ENCODE measurements around the gene PIH1D1. TPM values are rescaled to one million over a fixed set of nuclear protein-coding genes. Genes with fewer than 3 reads are reported as not detected.

The PIH1D1 gene
- total RNA-seq, 2 donors from 2014 or later = 60.2 to 95.4 TPM

DNA sequence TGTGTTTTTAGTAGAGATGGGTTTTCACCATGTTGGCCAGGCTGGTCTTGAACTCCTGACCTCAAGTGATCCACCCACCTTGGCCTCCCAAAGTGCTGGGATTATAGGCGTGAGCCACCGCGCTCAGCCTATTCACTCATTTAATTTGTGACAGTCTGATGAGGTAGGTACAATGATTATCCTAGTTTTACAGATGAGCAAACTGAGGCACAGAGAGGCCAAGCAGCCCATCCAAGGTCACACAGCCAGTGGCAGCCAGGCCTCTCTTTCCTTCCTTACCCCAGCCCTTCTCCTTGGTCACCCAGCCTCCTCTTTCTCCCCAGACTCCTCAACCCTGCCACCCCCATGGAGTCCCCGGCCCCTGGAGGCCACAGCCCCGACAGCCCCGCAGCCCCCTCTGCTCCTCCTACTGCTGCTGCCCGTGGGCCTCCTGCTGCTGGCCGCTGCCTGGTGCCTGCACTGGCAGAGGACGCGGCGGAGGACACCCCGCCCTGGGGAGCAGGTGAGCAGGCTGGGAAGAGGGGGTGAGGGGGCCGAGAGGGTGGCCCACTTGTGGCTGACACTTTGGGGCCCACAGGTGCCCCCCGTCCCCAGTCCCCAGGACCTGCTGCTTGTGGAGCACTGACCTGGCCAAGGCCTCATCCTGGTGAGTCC lies 28.5 kb upstream of the PIH1D1 start:
- ATAC-seq (ENCODE audit: insufficient number of reproducible peaks, low FRiP score, low read depth) = no peak
- DNase-seq (ENCODE audit: low spot score) = no peak

DNA sequence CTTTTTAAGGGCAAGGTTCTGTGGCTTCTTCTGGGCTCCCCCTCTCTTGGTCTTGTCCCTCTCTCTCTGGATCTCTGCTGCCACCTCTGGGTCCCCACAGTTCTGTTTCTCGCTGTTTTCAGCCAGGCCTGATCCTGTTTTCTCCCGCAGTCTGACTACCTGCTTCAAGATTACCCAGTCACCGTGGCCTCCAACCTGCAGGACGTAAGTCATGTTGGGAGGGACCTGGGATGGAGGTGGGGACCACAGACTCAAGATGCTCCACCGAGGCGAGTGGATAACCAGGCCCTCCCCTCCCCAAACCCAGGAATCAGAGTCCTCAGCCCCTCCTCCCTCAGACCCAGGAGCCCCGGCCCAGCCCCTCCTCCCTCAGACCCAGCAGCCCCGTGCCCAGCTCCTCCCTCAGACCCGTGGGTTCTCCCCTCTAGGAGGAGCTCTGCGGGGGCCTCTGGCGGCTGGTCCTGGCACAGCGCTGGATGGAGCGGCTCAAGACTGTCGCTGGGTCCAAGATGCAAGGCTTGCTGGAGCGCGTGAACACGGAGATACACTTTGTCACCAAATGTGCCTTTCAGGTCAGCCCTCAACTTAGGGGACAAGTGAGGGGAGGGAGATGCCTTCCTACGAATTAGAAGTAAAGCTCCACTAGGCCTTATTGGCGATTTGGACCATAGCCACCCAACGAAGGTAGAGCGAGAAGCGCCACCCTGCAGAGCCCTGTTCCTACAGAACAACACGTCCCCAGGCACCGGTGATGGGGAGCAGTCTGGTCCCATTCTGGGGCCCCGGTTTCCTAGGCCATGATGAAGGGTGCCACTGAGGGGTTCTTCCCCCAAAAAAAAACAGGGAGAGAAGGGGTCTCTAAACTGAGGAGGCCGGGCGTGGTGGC lies 24.6 kb upstream of the PIH1D1 start:
- H3K27ac ChIP-seq = no peak overlapping the region
- TF ChIP-seq, protein P1, sequence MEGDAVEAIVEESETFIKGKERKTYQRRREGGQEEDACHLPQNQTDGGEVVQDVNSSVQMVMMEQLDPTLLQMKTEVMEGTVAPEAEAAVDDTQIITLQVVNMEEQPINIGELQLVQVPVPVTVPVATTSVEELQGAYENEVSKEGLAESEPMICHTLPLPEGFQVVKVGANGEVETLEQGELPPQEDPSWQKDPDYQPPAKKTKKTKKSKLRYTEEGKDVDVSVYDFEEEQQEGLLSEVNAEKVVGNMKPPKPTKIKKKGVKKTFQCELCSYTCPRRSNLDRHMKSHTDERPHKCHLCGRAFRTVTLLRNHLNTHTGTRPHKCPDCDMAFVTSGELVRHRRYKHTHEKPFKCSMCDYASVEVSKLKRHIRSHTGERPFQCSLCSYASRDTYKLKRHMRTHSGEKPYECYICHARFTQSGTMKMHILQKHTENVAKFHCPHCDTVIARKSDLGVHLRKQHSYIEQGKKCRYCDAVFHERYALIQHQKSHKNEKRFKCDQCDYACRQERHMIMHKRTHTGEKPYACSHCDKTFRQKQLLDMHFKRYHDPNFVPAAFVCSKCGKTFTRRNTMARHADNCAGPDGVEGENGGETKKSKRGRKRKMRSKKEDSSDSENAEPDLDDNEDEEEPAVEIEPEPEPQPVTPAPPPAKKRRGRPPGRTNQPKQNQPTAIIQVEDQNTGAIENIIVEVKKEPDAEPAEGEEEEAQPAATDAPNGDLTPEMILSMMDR (IDR thresholded peaks at IDR 0.05) = no peak
- H3K9me3 ChIP-seq = no peaks in the 10 kb centered on the region
- DNase-seq (ENCODE audit: low spot score) (no peak), ATAC-seq (ENCODE audit: insufficient number of reproducible peaks, low FRiP score, low read depth) (no peak)
- peaks cover 4 to 24% of the 10 kb centered on the region in 2 donors for H3K4me1 ChIP-seq (ENCODE audit: control insufficient read depth in 1 of 2, low read depth in 2 of 2)
- no peak overlapping the region for H3K4me3 ChIP-seq
- no peaks in the 10 kb centered on the region for H3K27me3 ChIP-seq (replicated peaks; ENCODE audit: insufficient read depth)
- no peaks in the 10 kb centered on the region for H3K36me3 ChIP-seq

More for the DNA sequence above, 28.5 kb upstream of the PIH1D1 start:
- no peak overlapping the region for H3K27ac ChIP-seq
- H3K27me3 ChIP-seq (replicated peaks; ENCODE audit: insufficient read depth) = no peaks in the 10 kb centered on the region
- H3K4me3 ChIP-seq = no peak overlapping the region
- H3K9me3 ChIP-seq = no peaks in the 10 kb centered on the region
- peaks cover 0 to 10% of the 10 kb centered on the region in 2 donors for H3K4me1 ChIP-seq (ENCODE audit: control insufficient read depth in 1 of 2, low read depth in 2 of 2)
- no peaks in the 10 kb centered on the region for H3K36me3 ChIP-seq
- TF ChIP-seq, protein P1 (IDR thresholded peaks at IDR 0.05) = no peak

DNA sequence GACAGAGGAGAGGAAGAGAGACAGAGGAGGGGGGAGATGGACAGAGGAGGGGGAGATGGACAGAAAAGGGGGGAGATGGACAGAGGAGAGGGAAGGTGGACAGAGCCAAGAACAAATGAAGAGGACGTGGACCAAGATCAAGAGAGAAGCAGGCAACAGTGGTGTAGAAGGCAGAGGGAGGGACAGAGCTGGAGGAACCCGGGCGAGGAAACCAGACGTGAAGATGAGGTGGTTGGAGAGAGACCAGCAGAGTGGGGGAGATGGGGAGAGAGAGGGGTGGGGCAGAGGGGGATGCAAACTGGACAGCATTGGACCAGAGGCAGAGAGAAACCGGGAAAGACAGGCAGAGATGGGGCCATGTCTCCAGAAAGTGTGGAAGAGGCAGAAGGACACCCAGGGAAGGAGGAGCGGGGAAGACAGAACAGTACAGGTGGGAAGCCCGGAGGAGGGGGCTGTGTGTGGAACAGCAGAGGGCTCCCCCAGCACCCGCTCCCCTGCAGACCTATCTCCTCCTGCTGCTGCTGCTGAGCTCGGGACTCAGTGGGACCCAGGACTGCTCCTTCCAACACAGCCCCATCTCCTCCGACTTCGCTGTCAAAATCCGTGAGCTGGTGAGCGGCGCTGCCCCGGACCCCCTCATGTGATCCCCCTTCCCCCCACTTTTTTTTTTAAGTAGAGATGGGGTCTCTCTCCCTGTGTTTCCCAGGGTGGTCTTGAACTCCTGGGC lies 23.7 kb upstream of the PIH1D1 start:
- H3K36me3 ChIP-seq = no peaks in the 10 kb centered on the region
- no peaks in the 10 kb centered on the region for H3K9me3 ChIP-seq
- no peaks in the 10 kb centered on the region for H3K27me3 ChIP-seq (replicated peaks; ENCODE audit: insufficient read depth)
- peak overlapping the region; percentile 92 for H3K4me3 ChIP-seq
- ATAC-seq (ENCODE audit: insufficient number of reproducible peaks, low FRiP score, low read depth) = no peak
- peak overlapping the region in 1 of 2 donors; percentile 71 for H3K27ac ChIP-seq
- DNase-seq (ENCODE audit: low spot score) = no peak
- H3K4me1 ChIP-seq (ENCODE audit: control insufficient read depth in 1 of 2, low read depth in 2 of 2) = peaks cover 4 to 24% of the 10 kb centered on the region in 2 donors
- TF ChIP-seq, protein P1 (IDR thresholded peaks at IDR 0.05) = no peak

DNA sequence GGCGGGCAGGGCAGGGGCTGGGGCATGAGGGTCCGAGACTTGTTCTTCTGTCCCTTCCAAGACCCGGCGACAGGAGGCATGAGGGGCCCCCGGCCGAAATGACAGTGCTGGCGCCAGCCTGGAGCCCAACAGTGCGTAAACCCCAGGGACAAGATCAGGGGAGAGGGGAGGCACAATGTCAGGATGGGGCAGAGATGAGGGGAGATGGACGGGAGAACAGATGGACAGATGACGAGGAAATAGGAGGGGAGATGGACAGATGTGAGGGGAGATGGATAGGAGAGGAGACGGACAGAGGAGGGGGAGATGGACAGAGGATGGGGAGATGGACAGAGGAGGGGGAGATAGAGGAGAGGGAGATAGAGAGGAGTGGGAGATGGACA lies 22.9 kb upstream of the PIH1D1 start:
- TF ChIP-seq, protein P1 (IDR thresholded peaks at IDR 0.05) = no peak
- no peak for ATAC-seq (ENCODE audit: insufficient number of reproducible peaks, low FRiP score, low read depth)

More for the DNA sequence above, 22.9 kb upstream of the PIH1D1 start:
- no peaks in the 10 kb centered on the region for H3K9me3 ChIP-seq
- peak overlapping the region; percentile 92 for H3K4me3 ChIP-seq
- no peaks in the 10 kb centered on the region for H3K27me3 ChIP-seq (replicated peaks; ENCODE audit: insufficient read depth)
- H3K36me3 ChIP-seq = no peaks in the 10 kb centered on the region
- peaks cover 4 to 24% of the 10 kb centered on the region in 2 donors for H3K4me1 ChIP-seq (ENCODE audit: control insufficient read depth in 1 of 2, low read depth in 2 of 2)
- peak overlapping the region in 1 of 2 donors; percentile 71 for H3K27ac ChIP-seq
- no peak for DNase-seq (ENCODE audit: low spot score)
